Measurements from ENCODE around the gene SPIN2A.
"Not testable (repeated sequence)": the region's sequence is repeated elsewhere in the genome, so short reads cannot be mapped to it uniquely, and the experiment has no call there.

SPIN2A gene

DNA sequence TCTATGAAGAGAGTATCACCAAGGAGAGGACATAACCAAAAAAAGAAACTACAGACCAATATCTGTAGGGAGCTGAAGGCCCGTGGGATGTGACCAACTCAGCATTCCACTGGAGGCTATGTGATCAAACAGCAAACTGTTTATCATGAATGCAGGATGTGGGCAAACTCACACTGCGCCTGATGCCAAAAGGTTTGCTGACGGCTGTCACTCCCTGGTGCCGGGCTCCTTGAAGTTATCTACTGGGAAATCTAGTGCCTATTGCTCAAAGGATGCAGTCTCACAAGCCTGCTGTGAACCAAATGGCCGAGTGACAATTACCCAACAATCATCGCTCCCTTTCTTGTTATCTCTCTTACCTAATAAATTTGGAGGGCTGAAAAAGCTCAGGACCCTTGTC lies 34.3 kb downstream of the SPIN2A start:
- DNase-seq (ENCODE audit: low read depth): not testable (repeated sequence)
